Keratinocyte (primary cell): ENCODE measurements around the gene C13orf42. TPM values are rescaled to one million over a fixed set of nuclear protein-coding genes. Genes with fewer than 3 reads are reported as not detected.

ENCODE experiments used
- DNase-seq: peaks from one replicate; pipeline ENCODE4 v3.0.0-alpha.2; 2011; ENCODE audit warnings: low read depth, missing footprints, low spot score
- FAIRE-seq: peaks from 2 replicates; lab custom pipeline; 2011; peaks lifted over from hg19 to GRCh38; lab: Jason Lieb, UNC
- H2AFZ ChIP-seq: 2 replicates; pipeline ENCODE4 v1.6.0; 2012; ENCODE audit warnings: low read length, control low read depth, inconsistent platforms; ENCODE audit not compliant: control insufficient read depth
- H3K27ac ChIP-seq: 2 replicates; pipeline ENCODE4 v1.5.1; 2011; ENCODE audit warnings: low read length; ENCODE audit not compliant: control insufficient read depth, insufficient read depth
- H3K27me3 ChIP-seq: 3 replicates; pipeline ENCODE4 v1.6.0; 2011; ENCODE audit warnings: low read length; ENCODE audit not compliant: control insufficient read depth, insufficient read depth; ENCODE audit errors: extremely low read depth
- H3K36me3 ChIP-seq, 2 experiments: 2 replicates in 1 of 2; 3 replicates in 1 of 2; pipeline ENCODE4 v1.5.1; 2011; ENCODE audit warnings: low read length in 2 of 2, mild to moderate bottlenecking in 1 of 2; ENCODE audit not compliant: control insufficient read depth in 2 of 2, insufficient read depth in 2 of 2; ENCODE audit errors: extremely low read depth in 1 of 2
- H3K4me1 ChIP-seq: 3 replicates; pipeline ENCODE4 v1.5.1; 2011; ENCODE audit warnings: low read length; ENCODE audit not compliant: control insufficient read depth, insufficient read depth; ENCODE audit errors: extremely low read depth
- H3K4me2 ChIP-seq: 3 replicates; pipeline ENCODE4 v1.6.0; 2011; ENCODE audit warnings: low read depth, low read length; ENCODE audit not compliant: control insufficient read depth, insufficient read depth; ENCODE audit errors: extremely low read depth
- H3K4me3 ChIP-seq, 3 experiments: fragments of 200-600 bp in 1 of 3; sonication (generic) in 1 of 3; 2 replicates in 2 of 3; 3 replicates in 1 of 3; pipeline ENCODE4 v1.5.1; 2011 to 2016; ENCODE audit warnings: low read length in 3 of 3, mild to moderate bottlenecking in 3 of 3, control low read depth in 2 of 3, inconsistent platforms in 1 of 3, low read depth in 1 of 3, mixed read lengths in 1 of 3, mixed run types in 1 of 3, moderate library complexity in 1 of 3; ENCODE audit not compliant: control insufficient read depth in 2 of 3, insufficient read depth in 2 of 3; ENCODE audit errors: extremely low read depth in 1 of 3
- H3K79me2 ChIP-seq: 2 replicates; pipeline ENCODE4 v1.6.0; 2012; ENCODE audit warnings: low read length; ENCODE audit not compliant: control insufficient read depth, insufficient read depth
- H3K9ac ChIP-seq: 3 replicates; pipeline ENCODE4 v1.6.0; 2011; ENCODE audit warnings: low read length; ENCODE audit not compliant: control insufficient read depth, insufficient read depth; ENCODE audit errors: extremely low read depth
- H3K9me1 ChIP-seq: 3 replicates; pipeline ENCODE4 v1.6.0; 2011; ENCODE audit warnings: low read length; ENCODE audit not compliant: control insufficient read depth, insufficient read depth; ENCODE audit errors: extremely low read depth
- H3K9me3 ChIP-seq: 2 replicates; pipeline ENCODE4 v1.5.1; 2012; ENCODE audit warnings: low read depth, low read length; ENCODE audit not compliant: control insufficient read depth
- H4K20me1 ChIP-seq: 3 replicates; pipeline ENCODE4 v1.6.0; 2011; ENCODE audit warnings: low read length; ENCODE audit not compliant: control insufficient read depth, insufficient read depth; ENCODE audit errors: extremely low read depth
- CTCF ChIP-seq, 3 experiments: IDR thresholded peaks in 1 of 3; conservative IDR thresholded peaks in 1 of 3; optimal IDR thresholded peaks in 1 of 3; 2 replicates in 2 of 3; 3 replicates in 1 of 3; pipeline versions ENCODE3 to v1.5.1; 2011; ENCODE audit warnings: low read length in 3 of 3, mild to moderate bottlenecking in 3 of 3, moderate library complexity in 2 of 3, control low read depth in 1 of 3, inconsistent platforms in 1 of 3; ENCODE audit not compliant: insufficient read depth in 2 of 3; ENCODE audit errors: extremely low read depth in 1 of 3
- EZH2 ChIP-seq: IDR thresholded peaks from one replicate; pipeline ENCODE4 v1.6.1; 2012; ENCODE audit warnings: inconsistent platforms, mild to moderate bottlenecking, low read length, moderate library complexity
- dilution Hi-C: fragments of 300-500 bp; cut with MboI; formaldehyde crosslinking; loops from one replicate; pipeline ENCODE4 v1.7.0; 2020; ENCODE audit warnings: low sequenced_read_pairs; ENCODE audit not compliant: extremely low pct_ligation_motif_present
- polyA plus RNA-seq, 5 experiments: library from polyadenylated mRNA; depleted of rRNA in 3 of 5; stranded (reverse) in 3 of 5; stranded (forward) in 1 of 5; unstranded in 1 of 5; fragments of >200 nt; gene quantifications; 1 replicate in 1 of 5; 2 replicates in 3 of 5; 3 replicates in 1 of 5; pipeline versions ENCODE4 v1.2.1 to v1.2.3, GENCODE V29; 2011 to 2012; ENCODE audit warnings: missing spikeins in 2 of 5, low read depth in 1 of 5, low replicate concordance in 1 of 5

The C13orf42 gene
- polyA plus RNA-seq, 1 donor (not counting 4 experiments of a cell fraction or from before 2014, with no cell fraction given): not detected

- Histone ChIP-seq H2AFZ (no peak overlapping the region), H3K4me1 (no peaks in the 10 kb centered on the region), H3K27me3 (peaks cover 6% of the 10 kb centered on the region), H3K79me2 (no peaks in the 10 kb centered on the region), H3K27ac (no peak overlapping the region), H3K9me3 (no peaks in the 10 kb centered on the region), H3K9me1 (no peaks in the 10 kb centered on the region), H3K9ac (no peak overlapping the region), H3K36me3 (no peaks in the 10 kb centered on the region), H3K4me3 (no peak overlapping the region), H4K20me1 (no peaks in the 10 kb centered on the region), H3K4me2 (no peak overlapping the region)
- FAIRE-seq (no peak), DNase-seq (no peak)
- dilution Hi-C loops: no loop called here
- TF ChIP-seq CTCF (optimal IDR thresholded peaks at IDR 0.05 in 1 of 3, IDR thresholded peaks at IDR 0.05 in 1 of 3, conservative IDR thresholded peaks at IDR 0.05 in 1 of 3; ENCODE audit: extremely low read depth in 1 of 3, insufficient read depth in 2 of 3, low read length in 3 of 3) (no peak), EZH2 (no peak)
Measured at GRCh38 chr13:51096131-51096530, 14.9 kb downstream of the C13orf42 start.

- no peak overlapping the region for H3K27ac ChIP-seq
- no peaks in the 10 kb centered on the region for H3K4me1 ChIP-seq
- no peak for TF ChIP-seq EZH2
- TF ChIP-seq CTCF (optimal IDR thresholded peaks at IDR 0.05 in 1 of 3, IDR thresholded peaks at IDR 0.05 in 1 of 3, conservative IDR thresholded peaks at IDR 0.05 in 1 of 3; ENCODE audit: extremely low read depth in 1 of 3, insufficient read depth in 2 of 3, low read length in 3 of 3): no peak
- H3K9me1 ChIP-seq: no peaks in the 10 kb centered on the region
- no peaks in the 10 kb centered on the region for H3K79me2 ChIP-seq
- H3K4me2 ChIP-seq: no peak overlapping the region
- dilution Hi-C loops: no loop called here
- FAIRE-seq (no peak), DNase-seq (no peak)
- no peak overlapping the region for H3K9ac ChIP-seq
- peaks cover 10% of the 10 kb centered on the region for H3K27me3 ChIP-seq
- H3K36me3 ChIP-seq: no peaks in the 10 kb centered on the region
- no peaks in the 10 kb centered on the region for H4K20me1 ChIP-seq
- H3K9me3 ChIP-seq: no peaks in the 10 kb centered on the region
- no peak overlapping the region for H3K4me3 ChIP-seq
- no peak overlapping the region for H2AFZ ChIP-seq
Measured at GRCh38 chr13:51093574-51093973, 17.5 kb downstream of the C13orf42 start.
